HG02973 (cell line): ENCODE results near the gene OR10J1.
"Not testable (repeated sequence)": the region's sequence is repeated elsewhere in the genome, so short reads cannot be mapped to it uniquely, and the experiment has no call there.

Experiments
- ATAC-seq: cut with Tn5 transposase; IDR thresholded peaks from one replicate; pipeline ENCODE4 v1.9.1; 2021; ENCODE audit warnings: moderate library complexity; ENCODE audit not compliant: unreplicated experiment

OR10J1 gene, protein sequence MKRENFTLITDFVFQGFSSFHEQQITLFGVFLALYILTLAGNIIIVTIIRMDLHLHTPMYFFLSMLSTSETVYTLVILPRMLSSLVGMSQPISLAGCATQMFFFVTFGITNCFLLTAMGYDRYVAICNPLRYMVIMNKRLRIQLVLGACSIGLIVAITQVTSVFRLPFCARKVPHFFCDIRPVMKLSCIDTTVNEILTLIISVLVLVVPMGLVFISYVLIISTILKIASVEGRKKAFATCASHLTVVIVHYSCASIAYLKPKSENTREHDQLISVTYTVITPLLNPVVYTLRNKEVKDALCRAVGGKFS

DNA sequence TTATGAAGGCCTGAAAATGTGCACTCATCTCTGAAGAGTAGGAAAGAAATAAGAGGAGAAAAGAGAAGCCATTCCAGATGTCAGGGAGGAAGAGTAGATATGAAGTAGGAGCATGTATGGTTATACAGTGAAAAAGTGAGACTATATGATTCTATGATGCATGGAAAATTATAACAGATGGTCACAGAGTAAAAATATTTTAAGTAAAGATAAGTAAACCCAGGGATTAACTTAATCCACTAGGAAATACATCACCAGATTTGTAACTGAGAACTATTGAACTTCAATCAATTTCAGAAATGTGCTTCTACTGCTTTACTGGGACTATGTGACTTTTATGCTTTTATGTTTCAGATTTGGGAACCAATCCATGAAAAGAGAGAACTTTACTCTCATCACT lies at the start of gene OR10J1:
Gene OR10J1, plus strand, starts transcription at position 301 of the 400 bp plus-strand sequence. Its CDS starts 70 bp downstream, at position 371.
- ATAC-seq = no peak

- no peak for ATAC-seq
These were observed 32.7 kb upstream of the OR10J1 start for GRCh38 chr1:159406821-159407220.

DNA sequence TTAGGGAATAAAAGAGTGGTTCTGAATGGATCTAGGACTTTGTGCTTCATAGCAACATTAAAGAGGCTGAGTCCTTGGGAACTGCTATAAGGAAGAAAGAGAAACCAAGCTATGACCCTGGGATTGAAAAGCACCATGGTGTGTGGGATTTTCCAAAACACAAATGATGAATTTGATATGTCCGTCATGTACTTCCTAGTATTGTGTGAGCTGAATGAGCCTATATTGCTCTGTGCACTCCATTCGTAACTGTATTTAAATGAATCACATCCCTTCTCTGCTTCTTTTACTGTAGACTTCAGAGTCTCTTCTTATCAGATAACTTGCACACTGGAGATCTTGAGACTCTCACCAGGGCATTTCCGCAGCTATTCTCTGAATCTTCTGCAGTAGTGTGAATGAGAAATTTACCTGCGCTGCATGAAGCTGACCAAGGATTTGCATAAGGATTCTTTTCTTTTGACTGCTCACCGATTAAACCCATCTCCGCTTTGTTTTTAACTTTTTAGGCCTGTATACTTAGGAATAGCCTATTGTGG lies 30.6 kb upstream of the OR10J1 start:
- ATAC-seq = no peak

DNA sequence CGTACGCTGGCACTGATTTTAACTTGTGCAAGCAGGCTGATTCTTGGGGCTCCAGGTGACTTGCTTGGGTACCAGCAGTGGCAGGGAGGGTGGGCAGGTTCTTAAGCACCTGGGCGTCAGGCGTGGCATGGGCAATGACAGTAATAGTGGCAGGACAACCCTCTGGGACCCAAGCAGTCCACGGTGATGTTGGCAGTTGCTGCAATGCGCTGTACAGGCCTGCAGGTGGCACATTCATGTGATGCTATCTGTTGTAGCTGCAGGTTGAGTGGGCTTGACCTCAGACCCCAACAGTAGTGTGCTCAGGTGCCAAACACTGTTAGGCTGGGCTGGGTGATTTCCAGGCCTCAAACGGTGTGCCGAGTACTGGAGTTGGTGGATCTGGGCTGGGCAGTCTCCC lies 17.7 kb upstream of the OR10J1 start:
- no peak for ATAC-seq

GRCh38 chr1:159428536-159428935 lies 11.0 kb upstream of the OR10J1 start:
- ATAC-seq = no peak

- ATAC-seq = no peak
These were observed 10.3 kb upstream of the OR10J1 start for GRCh38 chr1:159429074-159429861.

GRCh38 chr1:159430985-159431384 lies 8.5 kb upstream of the OR10J1 start:
- no peak for ATAC-seq

GRCh38 chr1:159431904-159432303 lies 7.6 kb upstream of the OR10J1 start, which contains the start of gene OR10J4:
TSS of gene OR10J4 (plus strand) at chr1:159432204.
- no peak for ATAC-seq

GRCh38 chr1:159436469-159436868 lies 3.1 kb upstream of the OR10J1 start:
- ATAC-seq = no peak

DNA sequence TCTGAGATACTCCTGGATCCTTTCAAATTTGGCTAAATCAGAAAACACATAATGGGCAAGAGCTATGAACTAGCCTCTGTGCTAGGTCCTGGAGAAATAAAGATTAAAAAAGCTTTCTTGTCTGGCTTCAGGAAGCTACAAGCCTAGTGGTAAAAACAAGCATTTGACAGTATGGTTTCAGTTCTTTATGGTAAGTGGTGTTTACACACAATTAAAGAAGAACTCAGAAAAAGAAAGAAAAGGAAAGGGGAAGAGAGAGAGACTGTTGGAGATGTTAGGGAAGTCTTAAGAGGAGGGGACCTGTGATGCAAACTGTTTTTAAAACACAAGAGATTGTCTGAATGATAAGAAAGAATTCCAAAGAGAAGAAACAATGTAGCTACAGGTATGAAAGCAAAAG lies 1.8 kb downstream of the OR10J1 start:
- ATAC-seq = no peak

DNA sequence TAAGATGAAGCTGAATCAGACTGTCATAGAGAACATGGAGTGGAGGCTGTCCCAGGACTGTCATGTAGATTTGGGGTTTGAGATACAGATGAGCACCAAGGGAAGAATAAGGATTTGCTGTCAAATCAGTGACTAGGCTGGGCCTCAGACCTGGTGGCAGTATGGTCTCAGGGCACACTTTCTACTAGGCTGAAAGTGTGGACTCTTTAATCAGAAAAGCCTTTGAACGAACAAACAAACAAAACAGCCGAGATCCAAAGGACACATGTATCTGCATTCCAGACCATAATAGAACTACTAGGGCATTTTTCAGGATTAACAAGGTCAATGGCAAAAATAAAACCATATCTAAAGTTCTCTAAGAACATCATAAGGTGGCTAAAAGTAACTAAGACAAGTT lies 2.9 kb downstream of the OR10J1 start:
- no peak for ATAC-seq

DNA sequence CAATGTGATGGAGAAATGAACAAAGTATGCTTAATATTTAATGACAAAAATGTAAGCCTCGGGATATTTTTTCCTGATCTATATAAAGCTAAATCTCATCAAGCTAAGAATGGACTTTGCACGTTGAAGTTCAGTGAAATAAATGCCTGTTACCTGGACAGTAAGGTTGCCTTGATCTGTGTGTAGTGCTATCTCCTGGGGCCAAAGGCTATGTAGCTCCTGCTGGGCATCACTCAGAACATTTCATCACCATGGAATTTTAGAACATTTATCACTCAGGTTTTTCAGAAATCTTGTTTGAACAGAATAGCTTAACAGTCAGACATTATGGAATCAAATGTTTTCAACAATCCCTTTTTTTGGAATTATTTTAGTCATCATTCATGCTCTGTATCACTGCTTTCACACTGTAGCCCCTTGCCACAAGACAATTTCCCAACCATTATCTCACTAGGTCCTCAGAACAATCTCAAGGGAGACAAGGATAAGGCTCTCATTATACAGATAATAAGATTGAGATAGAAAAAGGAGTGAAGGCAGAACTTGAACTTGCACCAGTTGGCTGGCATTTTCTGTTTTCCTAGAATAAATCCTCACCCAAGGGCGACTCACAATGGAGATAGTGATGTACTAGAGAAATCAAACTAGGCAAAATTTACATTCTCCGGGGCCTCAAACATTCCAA lies 3.7 kb downstream of the OR10J1 start:
- ATAC-seq = no peak

DNA sequence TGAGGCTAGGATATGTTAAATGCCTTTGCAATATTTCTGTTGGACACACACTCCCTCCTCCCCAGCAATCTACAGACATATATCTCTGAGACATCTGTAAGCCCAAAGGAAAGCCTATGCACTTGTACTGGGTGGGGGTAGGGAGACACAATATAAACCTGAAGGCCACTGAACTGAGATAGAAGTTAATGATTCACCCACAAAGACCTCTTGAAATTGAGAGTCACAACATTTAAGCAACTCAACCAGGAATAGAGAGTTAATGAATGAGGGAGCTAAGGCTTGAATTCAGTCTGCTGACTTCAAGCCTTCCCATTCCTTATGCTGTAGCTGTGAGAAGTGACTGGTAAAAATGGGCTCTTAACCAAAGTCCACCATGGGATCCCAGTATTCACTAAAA lies 5.0 kb downstream of the OR10J1 start:
- no peak for ATAC-seq

- ATAC-seq = no peak
These were observed 8.7 kb downstream of the OR10J1 start for GRCh38 chr1:159448181-159448580.

DNA sequence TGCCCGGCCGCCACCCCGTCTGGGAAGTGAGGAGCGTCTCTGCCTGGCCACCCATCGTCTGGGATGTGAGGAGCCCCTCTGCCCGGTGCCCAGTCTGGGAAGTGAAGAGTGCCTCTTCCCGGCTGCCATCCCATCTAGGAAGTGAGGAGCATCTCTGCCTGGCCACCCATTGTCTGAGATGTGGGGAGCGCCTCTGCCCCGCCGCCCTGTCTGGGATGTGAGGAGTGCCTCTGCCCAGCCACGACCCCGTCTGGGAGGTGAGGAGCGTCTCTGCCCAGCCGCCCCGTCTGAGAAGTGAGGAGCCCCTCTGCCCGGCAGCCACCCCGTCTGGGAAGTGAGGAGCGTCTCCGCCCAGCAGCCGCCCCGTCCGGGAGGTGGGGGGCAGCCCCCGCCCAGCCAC lies 10.1 kb downstream of the OR10J1 start:
- ATAC-seq = not testable (repeated sequence)

DNA sequence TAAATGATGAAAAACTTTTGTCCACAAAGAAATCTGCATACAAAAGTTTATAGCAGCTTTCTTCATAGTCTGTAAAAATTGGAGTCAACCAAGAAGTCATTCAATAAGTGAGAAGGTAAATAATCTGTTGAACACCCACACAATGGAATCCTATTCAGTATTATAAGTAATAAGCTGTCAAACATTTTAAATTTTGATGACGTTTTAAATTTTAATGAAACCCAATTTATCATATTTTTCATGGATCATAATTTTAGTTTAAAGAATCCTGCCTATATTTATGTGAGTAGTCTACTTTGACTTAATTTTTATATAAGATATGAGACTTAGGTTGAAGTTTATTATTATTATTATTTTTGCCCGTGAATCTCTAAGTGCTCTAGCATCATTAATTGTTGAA lies 20.0 kb downstream of the OR10J1 start:
- no peak for ATAC-seq

DNA sequence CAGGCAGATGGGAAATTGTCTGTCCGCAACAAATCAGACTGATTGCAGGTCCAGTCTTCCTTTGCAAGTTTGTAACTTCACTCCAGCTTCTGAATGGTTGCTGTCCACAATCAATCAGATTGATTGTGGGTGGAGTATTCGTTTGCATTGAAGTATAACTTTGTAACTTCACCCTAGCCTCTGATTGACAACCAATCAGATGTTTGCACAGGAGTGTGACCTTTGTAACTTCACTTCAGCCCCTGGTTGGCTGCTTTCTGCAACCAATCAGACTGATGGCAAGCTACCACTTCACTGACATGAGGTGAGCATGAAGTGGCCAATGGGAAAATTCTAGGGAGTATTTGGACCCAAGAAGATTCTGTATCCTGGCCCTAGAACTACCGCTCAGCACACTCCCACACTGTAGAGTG lies 25.7 kb downstream of the OR10J1 start:
- ATAC-seq = no peak

DNA sequence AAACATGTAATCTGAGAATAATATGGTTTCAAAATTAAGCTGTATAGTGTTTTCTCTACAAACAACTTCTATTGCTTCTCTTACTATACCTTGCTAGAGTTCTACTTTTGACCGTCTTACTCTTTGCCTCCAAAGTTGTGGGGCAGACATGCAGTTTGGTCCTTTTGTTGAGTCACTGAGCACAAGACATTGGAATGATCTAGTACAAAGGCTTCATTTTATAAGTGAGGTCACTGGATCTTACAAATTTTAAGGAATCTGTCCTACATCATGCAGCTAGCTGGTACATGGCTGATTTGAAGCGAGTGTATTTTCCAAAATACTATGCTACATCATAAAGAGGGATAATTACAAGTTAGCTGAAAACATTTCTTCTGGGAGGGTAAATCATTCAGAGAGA lies 28.8 kb downstream of the OR10J1 start:
- no peak for ATAC-seq

DNA sequence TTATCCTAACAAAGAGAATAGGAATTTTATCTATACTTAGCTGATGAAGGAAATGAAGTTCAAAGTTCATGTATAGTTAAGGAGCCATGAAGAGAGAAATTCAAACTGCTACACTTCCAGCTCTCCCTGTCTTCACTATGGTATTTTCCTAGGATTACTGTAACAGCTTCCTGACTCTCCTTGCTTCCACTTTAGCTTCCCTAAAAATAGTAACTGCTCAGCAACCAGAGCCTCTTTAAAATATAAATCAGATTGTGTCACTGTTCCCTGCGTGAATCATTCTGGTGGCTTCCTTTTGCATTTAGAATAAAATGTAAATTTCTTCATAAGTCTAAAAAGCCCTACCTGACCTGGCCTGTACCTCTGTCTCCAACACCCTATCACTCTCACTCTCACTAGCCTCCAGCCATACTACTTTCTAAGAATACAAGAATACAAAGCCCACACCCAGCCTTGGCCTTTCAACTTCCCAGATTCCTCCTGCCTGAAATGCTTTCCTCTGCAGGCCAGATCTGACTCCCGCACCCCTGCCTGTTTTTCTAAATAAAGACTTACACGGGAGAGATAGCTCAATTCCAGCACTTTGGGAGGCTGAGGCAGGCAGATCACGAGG lies 30.5 kb downstream of the OR10J1 start:
- ATAC-seq = no peak

- ATAC-seq = no peak
These were observed 33.8 kb downstream of the OR10J1 start for GRCh38 chr1:159473335-159473734.

- ATAC-seq = no peak
These were observed 35.4 kb downstream of the OR10J1 start for GRCh38 chr1:159474926-159475325.
